Measurements from ENCODE around the gene ADAM22. TPM values are rescaled to one million over a fixed set of nuclear protein-coding genes. Genes with fewer than 3 reads are reported as not detected.

Gene ADAM22
- total and polyA plus RNA-seq, 2 of the 4 experiments (the other 2 are of a cell fraction), result 0.03 to 0.18 TPM

DNA sequence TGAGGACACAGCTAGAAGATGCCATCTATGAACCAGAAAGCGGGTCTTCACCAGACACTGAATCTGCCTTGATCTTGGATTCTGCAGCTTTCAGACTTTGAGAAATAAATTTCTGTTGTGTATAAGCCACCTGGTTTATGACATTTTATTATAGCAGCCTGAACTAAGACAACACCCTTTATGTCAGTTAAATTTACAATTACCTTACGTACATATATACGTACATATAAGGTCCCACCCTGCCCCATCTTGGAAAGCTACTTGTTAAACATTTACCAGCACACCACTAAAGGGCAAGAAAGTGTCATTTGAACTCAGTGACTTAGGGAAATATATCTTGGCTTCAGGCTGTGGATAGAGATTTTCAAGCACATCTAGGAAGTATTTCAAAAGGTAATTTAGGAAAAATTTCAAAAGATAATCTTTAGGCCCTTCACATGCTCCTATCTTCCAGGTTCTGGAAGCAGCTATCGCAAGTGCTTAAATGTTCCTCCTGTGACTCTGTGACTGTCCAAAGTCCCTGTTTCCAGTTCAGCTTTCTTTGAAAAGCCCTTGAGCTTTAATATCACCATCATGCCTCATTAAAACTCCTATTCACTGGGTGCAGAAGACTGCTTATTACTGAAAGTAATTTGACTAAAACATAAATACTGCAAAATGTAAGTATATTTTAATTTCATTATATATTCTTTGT is 295.4 kb downstream of the ADAM22 start:
- ChIA-PET CTCF (interaction anchor here (1.1 kb wide), 1 partner anchor 9 kb away, joined by 4 read pairs; no protein-coding TSS in a partner anchor), POLR2A (ENCODE audit: unreplicated experiment) (no interaction called here)
- Histone ChIP-seq H2AK5ac (ENCODE audit: low read depth, low read length) (no peak overlapping the region), H3K9ac (ENCODE audit: low read depth, low read length) (no peak overlapping the region), H4K20me1 (ENCODE audit: insufficient read depth, low read length) (no peaks in the 10 kb centered on the region), H3K56ac (ENCODE audit: extremely low read depth, insufficient read depth, low read length) (no peak overlapping the region), H3K9me1 (ENCODE audit: insufficient read depth, low read length) (no peaks in the 10 kb centered on the region), H3K9me3 (ENCODE audit: control insufficient read depth, insufficient read depth, low read length) (no peaks in the 10 kb centered on the region), H3K4me2 (ENCODE audit: low read depth, low read length) (no peak overlapping the region), H3K14ac (replicated peaks; ENCODE audit: low read depth, low read length) (no peak overlapping the region), H2AFZ (replicated peaks; ENCODE audit: low read length, poor library complexity) (no peak overlapping the region), H3K23ac (ENCODE audit: low read depth, low read length) (no peak overlapping the region), H3K4ac (ENCODE audit: low read depth, low read length) (no peak overlapping the region), H2BK120ac (ENCODE audit: low read depth, low read length) (no peak overlapping the region), H2BK5ac (ENCODE audit: low read depth, low read length, poor library complexity, severe bottlenecking) (no peak overlapping the region), H3K27ac (ENCODE audit: insufficient read depth, low read length) (no peak overlapping the region), H4K8ac (ENCODE audit: low read depth in 2 of 2, low read length in 2 of 2) (no peak overlapping the region), H4K91ac (ENCODE audit: insufficient read depth, low read depth, low read length) (no peak overlapping the region), H2BK20ac (ENCODE audit: low read depth, low read length) (no peak overlapping the region), H3K36me3 (ENCODE audit: control insufficient read depth, insufficient read depth, low read length) (no peaks in the 10 kb centered on the region), H3K27me3 (ENCODE audit: control insufficient read depth, insufficient read depth, low read length) (no peaks in the 10 kb centered on the region), H2AK9ac (replicated peaks; ENCODE audit: low read depth, low read length, poor library complexity) (no peak overlapping the region), H4K5ac (ENCODE audit: low read depth, low read length) (no peak overlapping the region), H2BK15ac (ENCODE audit: low read depth, low read length) (no peak overlapping the region), H3K4me3 (ENCODE audit: insufficient read depth, low read depth, low read length) (no peak overlapping the region), H3K18ac (ENCODE audit: low read depth, low read length) (no peak overlapping the region), H3K4me1 (ENCODE audit: control insufficient read depth, insufficient read depth, low read length) (no peaks in the 10 kb centered on the region), H3K79me1 (ENCODE audit: low read depth in 1 of 2, low read length in 2 of 2) (no peaks in the 10 kb centered on the region)
- ATAC-seq (ENCODE audit: low read depth) (no peak), DNase-seq (no peak)
- no TSS peak for BruUV-seq (replicated peaks)
- intact Hi-C loops (cut with micrococcal nuclease), result no loop called here
- dilution Hi-C loops (cut with HindIII; ENCODE audit: low sequenced_read_pairs, unreplicated experiment), result no loop called here
- no CpG with 5 or more reads among the region's 4 CpGs for WGBS, 2 experiments (ENCODE audit: extremely low coverage in 2 of 2, insufficient read length in 1 of 2)
- in situ Hi-C loops (cut with MboI; ENCODE audit: low sequenced_read_pairs), result no loop called here
- TF ChIP-seq CEBPB (IDR thresholded peaks at IDR 0.05; ENCODE audit: low read depth, low read length) (no peak), RCOR1 (IDR thresholded peaks at IDR 0.05; ENCODE audit: insufficient replicate concordance, low read length) (no peak), MAFK (IDR thresholded peaks at IDR 0.05; ENCODE audit: low read depth, low read length) (no peak), FOS (IDR thresholded peaks at IDR 0.05; ENCODE audit: low read depth, low read length) (no peak), MXI1 (IDR thresholded peaks at IDR 0.05; ENCODE audit: borderline replicate concordance, low read depth, low read length) (no peak), RFX5 (IDR thresholded peaks at IDR 0.05; ENCODE audit: low read depth, low read length) (no peak), CHD1 (IDR thresholded peaks at IDR 0.05; ENCODE audit: low read depth, low read length) (no peak), BHLHE40 (IDR thresholded peaks at IDR 0.05; ENCODE audit: low read depth, low read length) (no peak), SMC3 (IDR thresholded peaks at IDR 0.05; ENCODE audit: low read depth, low read length) (no peak), RAD21 (IDR thresholded peaks at IDR 0.05; ENCODE audit: low read length) (no peak), NFE2L2 (IDR thresholded peaks at IDR 0.05; ENCODE audit: low read depth, low read length) (no peak), POLR2A (IDR thresholded peaks at IDR 0.05; ENCODE audit: low read depth, low read length) (no peak), MAZ (IDR thresholded peaks at IDR 0.05; ENCODE audit: borderline replicate concordance, low read depth, low read length) (no peak)
- TF ChIP-seq, protein P1, sequence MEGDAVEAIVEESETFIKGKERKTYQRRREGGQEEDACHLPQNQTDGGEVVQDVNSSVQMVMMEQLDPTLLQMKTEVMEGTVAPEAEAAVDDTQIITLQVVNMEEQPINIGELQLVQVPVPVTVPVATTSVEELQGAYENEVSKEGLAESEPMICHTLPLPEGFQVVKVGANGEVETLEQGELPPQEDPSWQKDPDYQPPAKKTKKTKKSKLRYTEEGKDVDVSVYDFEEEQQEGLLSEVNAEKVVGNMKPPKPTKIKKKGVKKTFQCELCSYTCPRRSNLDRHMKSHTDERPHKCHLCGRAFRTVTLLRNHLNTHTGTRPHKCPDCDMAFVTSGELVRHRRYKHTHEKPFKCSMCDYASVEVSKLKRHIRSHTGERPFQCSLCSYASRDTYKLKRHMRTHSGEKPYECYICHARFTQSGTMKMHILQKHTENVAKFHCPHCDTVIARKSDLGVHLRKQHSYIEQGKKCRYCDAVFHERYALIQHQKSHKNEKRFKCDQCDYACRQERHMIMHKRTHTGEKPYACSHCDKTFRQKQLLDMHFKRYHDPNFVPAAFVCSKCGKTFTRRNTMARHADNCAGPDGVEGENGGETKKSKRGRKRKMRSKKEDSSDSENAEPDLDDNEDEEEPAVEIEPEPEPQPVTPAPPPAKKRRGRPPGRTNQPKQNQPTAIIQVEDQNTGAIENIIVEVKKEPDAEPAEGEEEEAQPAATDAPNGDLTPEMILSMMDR (conservative IDR thresholded peaks at IDR 0.05; ENCODE audit: low read depth, low read length), result no peak
- TF ChIP-seq, protein P2, sequence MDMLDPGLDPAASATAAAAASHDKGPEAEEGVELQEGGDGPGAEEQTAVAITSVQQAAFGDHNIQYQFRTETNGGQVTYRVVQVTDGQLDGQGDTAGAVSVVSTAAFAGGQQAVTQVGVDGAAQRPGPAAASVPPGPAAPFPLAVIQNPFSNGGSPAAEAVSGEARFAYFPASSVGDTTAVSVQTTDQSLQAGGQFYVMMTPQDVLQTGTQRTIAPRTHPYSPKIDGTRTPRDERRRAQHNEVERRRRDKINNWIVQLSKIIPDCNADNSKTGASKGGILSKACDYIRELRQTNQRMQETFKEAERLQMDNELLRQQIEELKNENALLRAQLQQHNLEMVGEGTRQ (IDR thresholded peaks at IDR 0.05; ENCODE audit: low read depth, low read length), result no peak
- TF ChIP-seq, protein P3, sequence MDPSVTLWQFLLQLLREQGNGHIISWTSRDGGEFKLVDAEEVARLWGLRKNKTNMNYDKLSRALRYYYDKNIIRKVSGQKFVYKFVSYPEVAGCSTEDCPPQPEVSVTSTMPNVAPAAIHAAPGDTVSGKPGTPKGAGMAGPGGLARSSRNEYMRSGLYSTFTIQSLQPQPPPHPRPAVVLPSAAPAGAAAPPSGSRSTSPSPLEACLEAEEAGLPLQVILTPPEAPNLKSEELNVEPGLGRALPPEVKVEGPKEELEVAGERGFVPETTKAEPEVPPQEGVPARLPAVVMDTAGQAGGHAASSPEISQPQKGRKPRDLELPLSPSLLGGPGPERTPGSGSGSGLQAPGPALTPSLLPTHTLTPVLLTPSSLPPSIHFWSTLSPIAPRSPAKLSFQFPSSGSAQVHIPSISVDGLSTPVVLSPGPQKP (IDR thresholded peaks at IDR 0.05; ENCODE audit: borderline replicate concordance, low read depth, low read length), result no peak

Measured in IMR-90 (cell line).